ENCODE results near the gene DIPK1B.

- TF ChIP-seq, protein P1, sequence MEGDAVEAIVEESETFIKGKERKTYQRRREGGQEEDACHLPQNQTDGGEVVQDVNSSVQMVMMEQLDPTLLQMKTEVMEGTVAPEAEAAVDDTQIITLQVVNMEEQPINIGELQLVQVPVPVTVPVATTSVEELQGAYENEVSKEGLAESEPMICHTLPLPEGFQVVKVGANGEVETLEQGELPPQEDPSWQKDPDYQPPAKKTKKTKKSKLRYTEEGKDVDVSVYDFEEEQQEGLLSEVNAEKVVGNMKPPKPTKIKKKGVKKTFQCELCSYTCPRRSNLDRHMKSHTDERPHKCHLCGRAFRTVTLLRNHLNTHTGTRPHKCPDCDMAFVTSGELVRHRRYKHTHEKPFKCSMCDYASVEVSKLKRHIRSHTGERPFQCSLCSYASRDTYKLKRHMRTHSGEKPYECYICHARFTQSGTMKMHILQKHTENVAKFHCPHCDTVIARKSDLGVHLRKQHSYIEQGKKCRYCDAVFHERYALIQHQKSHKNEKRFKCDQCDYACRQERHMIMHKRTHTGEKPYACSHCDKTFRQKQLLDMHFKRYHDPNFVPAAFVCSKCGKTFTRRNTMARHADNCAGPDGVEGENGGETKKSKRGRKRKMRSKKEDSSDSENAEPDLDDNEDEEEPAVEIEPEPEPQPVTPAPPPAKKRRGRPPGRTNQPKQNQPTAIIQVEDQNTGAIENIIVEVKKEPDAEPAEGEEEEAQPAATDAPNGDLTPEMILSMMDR (IDR thresholded peaks at IDR 0.05; ENCODE audit: low read depth, low read length): no peak
- TF ChIP-seq MAX (IDR thresholded peaks at IDR 0.05; ENCODE audit: low read depth, low read length) (no peak), POLR2A (IDR thresholded peaks at IDR 0.05; ENCODE audit: extremely low read depth, insufficient read length) (no peak)
These were observed 39.0 kb upstream of the DIPK1B start for GRCh38 chr9:136673088-136673974.

Data from NB4 (cell line).